OCI-LY7 (cell line): ENCODE measurements around the gene CDHR2. TPM values are rescaled to one million over a fixed set of nuclear protein-coding genes. Genes with fewer than 3 reads are reported as not detected.

Experiments
- BruUV-seq: library from RNA; stranded (reverse); fragments of 400-500 nt; replicated peaks from 2 replicates; lab custom pipeline; 2021; lab: Mats Ljungman, UMichigan
- CTCF ChIA-PET: fragments of 300-600 bp; sonication (Branson Sonifier 250); formaldehyde crosslinking; loops from one replicate; lab custom pipeline; 2022; ENCODE audit warnings: antibody characterized with exemption; ENCODE audit not compliant: unreplicated experiment; lab: Charles Lee
- POLR2A ChIA-PET: fragments of 300-600 bp; sonication (Branson Sonifier 250); formaldehyde crosslinking; loops from one replicate; lab custom pipeline; 2022; ENCODE audit warnings: antibody characterized with exemption; lab: Charles Lee
- DNase-seq: peaks from one replicate; pipeline ENCODE4 v3.0.0-alpha.2; 2015; ENCODE audit warnings: low spot score
- H2AFZ ChIP-seq: fragments of 200-600 bp; sonication (generic), shearing (Covaris generic); 2 replicates; pipeline ENCODE4 v1.6.1; 2014; ENCODE audit warnings: mild to moderate bottlenecking, antibody characterized with exemption, low read length, moderate library complexity
- H3K27ac ChIP-seq: fragments of 200-600 bp; sonication (generic); 2 replicates; pipeline ENCODE4 v1.5.1; 2014; ENCODE audit warnings: mixed run types, low read depth, mild to moderate bottlenecking, moderate library complexity, low read length, inconsistent platforms; ENCODE audit not compliant: poor library complexity, severe bottlenecking
- H3K36me3 ChIP-seq: fragments of 200-600 bp; sonication (generic); 2 replicates; pipeline ENCODE4 v1.6.1; 2014; ENCODE audit warnings: mild to moderate bottlenecking, antibody characterized with exemption, low read length, moderate library complexity, mixed read lengths; ENCODE audit not compliant: insufficient read depth
- H3K4me1 ChIP-seq: fragments of 200-600 bp; sonication (generic); 2 replicates; pipeline ENCODE4 v1.5.1; 2014; ENCODE audit warnings: mild to moderate bottlenecking, low read length; ENCODE audit not compliant: insufficient read depth, poor library complexity, severe bottlenecking
- H3K4me2 ChIP-seq: fragments of 200-600 bp; sonication (generic); 2 replicates; pipeline ENCODE4 v1.6.1; 2014; ENCODE audit warnings: mild to moderate bottlenecking, low read length
- H3K4me3 ChIP-seq: fragments of 200-600 bp; sonication (generic); 2 replicates; pipeline ENCODE4 v1.5.1; 2014; ENCODE audit warnings: mild to moderate bottlenecking, low read depth, low read length; ENCODE audit not compliant: poor library complexity, severe bottlenecking
- H3K79me2 ChIP-seq: fragments of 200-600 bp; sonication (generic); 2 replicates; pipeline ENCODE4 v1.6.1; 2016; ENCODE audit warnings: low read depth, mild to moderate bottlenecking, low read length, moderate library complexity, mixed read lengths; ENCODE audit not compliant: insufficient read depth
- H3K9me2 ChIP-seq: fragments of 200-600 bp; sonication (generic); 2 replicates; pipeline ENCODE4 v1.6.1; 2016; ENCODE audit warnings: mild to moderate bottlenecking, low read length, mixed read lengths; ENCODE audit not compliant: insufficient read depth
- H3K9me3 ChIP-seq: fragments of 200-600 bp; sonication (generic); 2 replicates; pipeline ENCODE4 v1.6.1; 2014; ENCODE audit warnings: mild to moderate bottlenecking, mixed run types, low read length, mixed read lengths
- H4K20me1 ChIP-seq: fragments of 200-600 bp; sonication (generic); 2 replicates; pipeline ENCODE4 v1.6.1; 2014; ENCODE audit warnings: mild to moderate bottlenecking, antibody characterized with exemption, low read length, moderate library complexity, mixed read lengths; ENCODE audit not compliant: insufficient read depth
- CTCF ChIP-seq: fragments of 200-600 bp; sonication (generic); conservative IDR thresholded peaks from 2 replicates; pipeline ENCODE4 v1.5.1; 2014; ENCODE audit warnings: mild to moderate bottlenecking, antibody characterized with exemption, low read length, moderate library complexity, mixed read lengths
- EZH2phosphoT487 ChIP-seq: fragments of 200-600 bp; sonication (generic); IDR thresholded peaks from 2 replicates; pipeline ENCODE4 v1.6.1; 2018; ENCODE audit warnings: low read depth, borderline replicate concordance, mild to moderate bottlenecking, mixed run types, antibody characterized with exemption, low read length, moderate library complexity, mixed read lengths
- intact Hi-C: fragments of 100-400 bp; cut with micrococcal nuclease; formaldehyde crosslinking; loops from one replicate; pipeline ENCODE4 v1.10.0; 2022; ENCODE audit not compliant: unreplicated experiment
- total RNA-seq, 2 experiments: library from RNA; depleted of rRNA in 1 of 2; stranded (reverse); fragments of >200 nt in 1 of 2; shearing (Covaris generic) in 1 of 2; gene quantifications; 2 replicates each; pipeline ENCODE4 v1.2.3, GENCODE V29; 2014 to 2022

Gene CDHR2
- total RNA-seq, 2 experiments from 2014 or later, result 0.25 to 3.8 TPM

GRCh38 chr5:176575488-176576422 lies 26.6 kb downstream of the CDHR2 start:
- H3K9me3 ChIP-seq, result no peaks in the 10 kb centered on the region
- BruUV-seq, result no TSS peak
- DNase-seq, result no peak
- TF ChIP-seq EZH2phosphoT487 (no peak), CTCF (no peak)
- H3K79me2 ChIP-seq, result no peaks in the 10 kb centered on the region
- H3K4me1 ChIP-seq, result peaks cover 4% of the 10 kb centered on the region
- no peaks in the 10 kb centered on the region for H4K20me1 ChIP-seq
- CTCF ChIA-PET, result no interaction called here
- H3K27ac ChIP-seq, result no peak overlapping the region
- no peak overlapping the region for H3K4me2 ChIP-seq
- POLR2A ChIA-PET, result interaction anchor here (0.5 kb wide), 1 partner anchor 237 kb away, joined by 3 read pairs; no protein-coding TSS in a partner anchor
- no peak overlapping the region for H3K4me3 ChIP-seq
- H3K9me2 ChIP-seq, result no peaks in the 10 kb centered on the region
- H2AFZ ChIP-seq, result no peak overlapping the region
- intact Hi-C loops, result loop anchor here (10.0 kb wide), 1 partner anchor 851 kb away; no protein-coding TSS in a partner anchor
- H3K36me3 ChIP-seq, result no peaks in the 10 kb centered on the region

GRCh38 chr5:176577312-176578176 lies 28.4 kb downstream of the CDHR2 start:
- Histone ChIP-seq H3K4me2 (no peak overlapping the region), H3K36me3 (no peaks in the 10 kb centered on the region), H2AFZ (no peak overlapping the region), H3K79me2 (no peaks in the 10 kb centered on the region), H3K9me3 (no peaks in the 10 kb centered on the region), H3K9me2 (no peaks in the 10 kb centered on the region), H4K20me1 (no peaks in the 10 kb centered on the region), H3K4me1 (peaks cover 4% of the 10 kb centered on the region), H3K27ac (no peak overlapping the region), H3K4me3 (no peak overlapping the region)
- no peak for DNase-seq
- no peak for TF ChIP-seq CTCF
- TF ChIP-seq EZH2phosphoT487, result no peak
- intact Hi-C loops, result loop anchor here (1.0 to 10.0 kb wide), 2 partner anchors 161 to 853 kb away; partner anchors contain the start of gene CLTB
- no TSS peak for BruUV-seq
- ChIA-PET POLR2A (no interaction called here), CTCF (no interaction called here)
